HEK293 (cell line): ENCODE results near the gene TRIM9.

Experiments
- AEBP2 ChIP-seq: fragments of 450-650 bp; formaldehyde crosslinking; IDR thresholded peaks from 2 replicates; pipeline ENCODE4 v1.5.1; 2016; ENCODE audit warnings: missing biosample characterization, missing genetic modification characterization, borderline replicate concordance
- HOXA7 ChIP-seq: sonication (generic); formaldehyde crosslinking; IDR thresholded peaks from 2 replicates; pipeline ENCODE4 v1.8.1; 2022; ENCODE audit warnings: missing genetic modification reagents, borderline replicate concordance
- REST ChIP-seq: fragments of 450-650 bp; formaldehyde crosslinking; IDR thresholded peaks from 2 replicates; pipeline ENCODE4 v1.5.1; 2016; ENCODE audit warnings: missing biosample characterization, missing genetic modification characterization
- YY1 ChIP-seq: fragments of 450-650 bp; formaldehyde crosslinking; IDR thresholded peaks from 2 replicates; pipeline ENCODE4 v1.5.1; 2018; ENCODE audit warnings: missing biosample characterization, missing genetic modification characterization
- ZBTB49 ChIP-seq: fragments of 450-650 bp; formaldehyde crosslinking; IDR thresholded peaks from 2 replicates; pipeline ENCODE4 v1.5.1; 2016; ENCODE audit warnings: missing biosample characterization, missing genetic modification characterization, low read depth
- ZFP37 ChIP-seq: fragments of 450-650 bp; formaldehyde crosslinking; IDR thresholded peaks from 2 replicates; pipeline ENCODE4 v1.5.1; 2016; ENCODE audit warnings: missing biosample characterization, missing genetic modification characterization
- ZNF10 ChIP-seq: fragments of 450-650 bp; formaldehyde crosslinking; IDR thresholded peaks from 2 replicates; pipeline ENCODE4 v1.5.1; 2017; ENCODE audit warnings: missing biosample characterization, missing genetic modification characterization
- ZNF138 ChIP-seq: fragments of 450-650 bp; formaldehyde crosslinking; IDR thresholded peaks from 2 replicates; pipeline ENCODE4 v1.5.1; 2016; ENCODE audit warnings: missing biosample characterization, missing genetic modification characterization, borderline replicate concordance
- ZNF37A ChIP-seq: fragments of 450-650 bp; IDR thresholded peaks from 2 replicates; pipeline ENCODE4 v1.5.1; 2018; ENCODE audit warnings: missing biosample characterization, missing genetic modification characterization
- ZNF768 ChIP-seq: fragments of 450-650 bp; formaldehyde crosslinking; IDR thresholded peaks from 2 replicates; pipeline ENCODE4 v1.5.1; 2018; ENCODE audit warnings: missing biosample characterization, mild to moderate bottlenecking, missing genetic modification characterization
- TF ChIP-seq, protein P1 (sequence below): fragments of 450-650 bp; formaldehyde crosslinking; IDR thresholded peaks from 2 replicates; pipeline ENCODE4 v1.5.1; 2016; ENCODE audit warnings: missing biosample characterization, missing genetic modification characterization

- TF ChIP-seq, protein P1, sequence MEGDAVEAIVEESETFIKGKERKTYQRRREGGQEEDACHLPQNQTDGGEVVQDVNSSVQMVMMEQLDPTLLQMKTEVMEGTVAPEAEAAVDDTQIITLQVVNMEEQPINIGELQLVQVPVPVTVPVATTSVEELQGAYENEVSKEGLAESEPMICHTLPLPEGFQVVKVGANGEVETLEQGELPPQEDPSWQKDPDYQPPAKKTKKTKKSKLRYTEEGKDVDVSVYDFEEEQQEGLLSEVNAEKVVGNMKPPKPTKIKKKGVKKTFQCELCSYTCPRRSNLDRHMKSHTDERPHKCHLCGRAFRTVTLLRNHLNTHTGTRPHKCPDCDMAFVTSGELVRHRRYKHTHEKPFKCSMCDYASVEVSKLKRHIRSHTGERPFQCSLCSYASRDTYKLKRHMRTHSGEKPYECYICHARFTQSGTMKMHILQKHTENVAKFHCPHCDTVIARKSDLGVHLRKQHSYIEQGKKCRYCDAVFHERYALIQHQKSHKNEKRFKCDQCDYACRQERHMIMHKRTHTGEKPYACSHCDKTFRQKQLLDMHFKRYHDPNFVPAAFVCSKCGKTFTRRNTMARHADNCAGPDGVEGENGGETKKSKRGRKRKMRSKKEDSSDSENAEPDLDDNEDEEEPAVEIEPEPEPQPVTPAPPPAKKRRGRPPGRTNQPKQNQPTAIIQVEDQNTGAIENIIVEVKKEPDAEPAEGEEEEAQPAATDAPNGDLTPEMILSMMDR, result no peak
- TF ChIP-seq ZNF10 (no peak), YY1 (tag by site-specific recombination) (no peak), ZFP37 (no peak), REST (no peak), ZNF37A (no peak), ZBTB49 (tag by site-specific recombination) (no peak), ZNF768 (no peak), AEBP2 (tag by site-specific recombination) (no peak), ZNF138 (tag by site-specific recombination) (no peak), HOXA7 (CRISPR knock-in tag) (no peak)
Measured at GRCh38 chr14:50985124-50985858, 109.6 kb downstream of the TRIM9 start.
